Activated CD4-positive, alpha-beta T cell treated with anti-CD3 and anti-CD28 coated beads, Interleukin-2, amount 10 ng/mL, durations not matched to agents 24 days and 14 days (primary cell): ENCODE measurements around the gene TF. TPM values are rescaled to one million over a fixed set of nuclear protein-coding genes. Genes with fewer than 3 reads are reported as not detected.

Source experiments
- total RNA-seq: library from RNA; stranded (reverse); gene quantifications from 2 replicates; pipeline ENCODE4 v1.2.3, GENCODE V29; 2022

The TF gene
- total RNA-seq, 1 donor from 2014 or later = 0.26 TPM

Other genes starting within 250 kb of the TF start
- gene CDV3, start 172.7 kb upstream of the TF start, total RNA-seq = 275 and 281 TPM in 2 replicates
- 92.6 and 97.9 TPM in 2 replicates for gene TOPBP1, start 84.5 kb upstream of the TF start, total RNA-seq
- gene SRPRB, start 59.4 kb downstream of the TF start, total RNA-seq = 97.7 and 103 TPM in 2 replicates
- 0.07 and 0.14 TPM in 2 replicates for gene RAB6B, start 149.5 kb downstream of the TF start, total RNA-seq